B cell (primary cell): ENCODE results near the gene HAUS3. TPM values are rescaled to one million over a fixed set of nuclear protein-coding genes. Genes with fewer than 3 reads are reported as not detected.

ENCODE experiments used
- ATAC-seq: fragments of 200-7000 bp; cut with Tn5 transposase; one replicate; pipeline ENCODE4 v1.10.0; 2021; ENCODE audit warnings: low read depth, mild to moderate bottlenecking, moderate number of reproducible peaks, moderate library complexity
- CTCF ChIA-PET: fragments of 350-600 bp; sonication (Branson Sonifier 250); formaldehyde crosslinking; loops from one replicate; lab custom pipeline; 2021; ENCODE audit warnings: antibody characterized with exemption, inconsistent platforms; lab: Charles Lee
- POLR2A ChIA-PET: fragments of 350-600 bp; sonication (Branson Sonifier 250); formaldehyde crosslinking; loops from one replicate; lab custom pipeline; 2021; ENCODE audit warnings: antibody characterized with exemption; lab: Charles Lee
- DNase-seq: peaks from one replicate; pipeline ENCODE4 v3.0.0; 2013
- H2AFZ ChIP-seq: 2 replicates; pipeline ENCODE4 v1.6.1; 2012; ENCODE audit warnings: mild to moderate bottlenecking, low read depth, low read length; ENCODE audit not compliant: insufficient read depth, poor library complexity, severe bottlenecking
- H3K27ac ChIP-seq, 2 donors: 1 replicate in 1 of 2; 2 replicates in 1 of 2; pipeline ENCODE4 v1.5.1; 2012 to 2013; ENCODE audit warnings: low read length in 2 of 2, mild to moderate bottlenecking in 2 of 2, moderate library complexity in 1 of 2
- H3K27me3 ChIP-seq, 4 experiments: fragments of 200-600 bp in 1 of 4; sonication (generic) in 1 of 4; replicated peaks in 1 of 4; 1 replicate in 2 of 4; 2 replicates in 2 of 4; pipeline versions ENCODE4 v1.6.1 to v1.7.0; 2013 to 2016; ENCODE audit warnings: low read length in 3 of 4, mild to moderate bottlenecking in 2 of 4, mixed read lengths in 1 of 4, moderate library complexity in 1 of 4; ENCODE audit not compliant: insufficient read depth in 4 of 4, control insufficient read depth in 3 of 4; ENCODE audit errors: control extremely low read depth in 1 of 4
- H3K36me3 ChIP-seq, 2 experiments: replicated peaks in 1 of 2; 1 replicate in 1 of 2; 2 replicates in 1 of 2; pipeline versions ENCODE4 v1.6.1 to v1.7.1; 2013; ENCODE audit warnings: low read length in 1 of 2; ENCODE audit not compliant: insufficient read depth in 2 of 2, control insufficient read depth in 1 of 2; ENCODE audit errors: control extremely low read depth in 1 of 2, extremely low read depth in 1 of 2
- H3K4me1 ChIP-seq, 2 donors: fragments of 200-600 bp in 1 of 2; sonication (generic) in 1 of 2; 1 replicate in 1 of 2; 2 replicates in 1 of 2; pipeline versions ENCODE4 v1.5.1 to v1.6.1; 2013 to 2017; ENCODE audit warnings: low read length in 2 of 2; ENCODE audit not compliant: control insufficient read depth in 2 of 2, insufficient read depth in 2 of 2
- H3K4me2 ChIP-seq: replicated peaks from 2 replicates; pipeline ENCODE3; 2012; ENCODE audit warnings: mild to moderate bottlenecking, low read depth, low read length; ENCODE audit not compliant: poor library complexity, severe bottlenecking
- H3K4me3 ChIP-seq, 5 experiments: fragments of 200-600 bp in 1 of 5; sonication (generic) in 1 of 5; 1 replicate in 3 of 5; 2 replicates in 2 of 5; pipeline versions ENCODE4 v1.5.1 to v1.7.0; 2011 to 2016; ENCODE audit warnings: low read length in 4 of 5, mild to moderate bottlenecking in 4 of 5, low read depth in 2 of 5, control low read depth in 1 of 5, moderate library complexity in 1 of 5; ENCODE audit not compliant: insufficient read depth in 1 of 5; ENCODE audit errors: control extremely low read depth in 1 of 5, extremely low read depth in 1 of 5
- H3K79me2 ChIP-seq: fragments of 200-600 bp; sonication (generic); one replicate; pipeline ENCODE4 v1.6.0; 2016; ENCODE audit warnings: low read length; ENCODE audit not compliant: control insufficient read depth, insufficient read depth
- H3K9ac ChIP-seq: fragments of 200-600 bp; sonication (generic); 2 replicates; pipeline ENCODE4 v1.6.1; 2017; ENCODE audit warnings: mild to moderate bottlenecking, low read length, moderate library complexity
- H3K9me3 ChIP-seq, 3 donors: one replicate each; pipeline versions ENCODE4 v1.6.1 to v1.7.1; 2013; ENCODE audit warnings: low read length in 2 of 3; ENCODE audit not compliant: control insufficient read depth in 2 of 3, insufficient read depth in 1 of 3; ENCODE audit errors: control extremely low read depth in 1 of 3
- H4K20me1 ChIP-seq: 2 replicates; pipeline ENCODE4 v1.6.0; 2012; ENCODE audit warnings: mild to moderate bottlenecking, low read length; ENCODE audit not compliant: insufficient read depth, control insufficient read depth, poor library complexity, severe bottlenecking
- H3K27ac Mint-ChIP-seq: one replicate; pipeline ENCODE4 v1.8.0; 2021; ENCODE audit warnings: mixed read lengths
- H3K27me3 Mint-ChIP-seq: one replicate; pipeline ENCODE4 v1.8.0; 2021; ENCODE audit warnings: mixed read lengths
- H3K4me1 Mint-ChIP-seq: one replicate; pipeline ENCODE4 v1.8.0; 2021; ENCODE audit warnings: mixed read lengths
- H3K4me3 Mint-ChIP-seq: one replicate; pipeline ENCODE4 v1.8.0; 2021; ENCODE audit warnings: mixed read lengths
- H3K9me3 Mint-ChIP-seq: one replicate; pipeline ENCODE4 v1.8.0; 2022; ENCODE audit warnings: mixed read lengths; ENCODE audit not compliant: insufficient read depth
- CTCF ChIP-seq: fragments of 200-600 bp; IDR thresholded peaks from one replicate; pipeline ENCODE4 v1.8.0; 2022; ENCODE audit warnings: antibody characterized with exemption, mild to moderate bottlenecking
- EZH2 ChIP-seq: IDR thresholded peaks from 2 replicates; pipeline ENCODE4 v1.6.1; 2012; ENCODE audit warnings: borderline replicate concordance, low read depth, mild to moderate bottlenecking, moderate library complexity, low read length; ENCODE audit not compliant: insufficient read depth, poor library complexity, severe bottlenecking
- WGBS: methylation state at CpG from one replicate; pipeline ENCODE4 v1.1.5; 2013; ENCODE audit warnings: missing lambda C conversion rate; ENCODE audit not compliant: insufficient coverage; 5-methylcytosine and 5-hydroxymethylcytosine counted together
- intact Hi-C: fragments of 100-400 bp; cut with micrococcal nuclease; formaldehyde crosslinking; loops from one replicate; pipeline ENCODE4 v1.10.0; 2022
- polyA plus RNA-seq: library from polyadenylated mRNA; depleted of rRNA; stranded (reverse); fragments of >200 nt; gene quantifications from 2 replicates; pipeline ENCODE4 v1.2.3, GENCODE V29; 2012
- total RNA-seq, 2 donors: library from RNA; stranded (reverse); fragments of 120-200 nt in 1 of 2; gene quantifications; 1 replicate in 1 of 2; 2 replicates in 1 of 2; pipeline versions ENCODE4 v1.2.3 to v1.2.4, GENCODE V29; 2013 to 2022

HAUS3 gene
- total and polyA plus RNA-seq, 2 donors (not counting 1 experiment from before 2014, with no cell fraction given): 8.2 to 26.5 TPM

- no peaks in the 10 kb centered on the region for H3K27me3 ChIP-seq
- no peaks in the 10 kb centered on the region for H3K4me1 ChIP-seq
- H3K27ac ChIP-seq: no peak overlapping the region
- H3K9ac ChIP-seq: no peak overlapping the region
- H4K20me1 ChIP-seq: peaks cover 64% of the 10 kb centered on the region
- H3K9me3 ChIP-seq: no peaks in the 10 kb centered on the region
- Mint-ChIP-seq H3K27me3 (no peaks in the 10 kb centered on the region), H3K4me3 (no peak overlapping the region), H3K9me3 (no peaks in the 10 kb centered on the region), H3K4me1 (peaks cover 3% of the 10 kb centered on the region), H3K27ac (no peak overlapping the region)
- H3K79me2 ChIP-seq: peaks cover 13% of the 10 kb centered on the region
- ATAC-seq: no peak
- peaks cover 0 to 65% of the 10 kb centered on the region in 2 experiments for H3K36me3 ChIP-seq
- H3K4me3 ChIP-seq: no peak overlapping the region
- no peak overlapping the region for H3K4me2 ChIP-seq
- H2AFZ ChIP-seq: no peak overlapping the region
- TF ChIP-seq EZH2 (no peak), CTCF (no peak)
- ChIA-PET POLR2A (no interaction called here), CTCF (no interaction called here)
- intact Hi-C loops: no loop called here
- 95% methylated on average over 15 of the region's 16 CpGs for WGBS
- no peak for DNase-seq
Measured at GRCh38 chr4:2251795-2252529, 10.0 kb upstream of the HAUS3 start.

GRCh38 chr4:2251073-2251794 is 9.3 kb upstream of the HAUS3 start:
- H3K4me3 Mint-ChIP-seq: no peak overlapping the region
- Histone ChIP-seq H3K9me3 (no peaks in the 10 kb centered on the region), H3K27me3 (no peaks in the 10 kb centered on the region), H3K9ac (no peak overlapping the region), H3K36me3 (peaks cover 0 to 64% of the 10 kb centered on the region in 2 experiments), H3K4me2 (no peak overlapping the region), H3K4me3 (no peak overlapping the region), H3K27ac (no peak overlapping the region), H3K79me2 (peaks cover 6% of the 10 kb centered on the region), H4K20me1 (peaks cover 57% of the 10 kb centered on the region), H2AFZ (no peak overlapping the region), H3K4me1 (no peaks in the 10 kb centered on the region)
- ChIA-PET CTCF (no interaction called here), POLR2A (no interaction called here)
- intact Hi-C loops: no loop called here
- TF ChIP-seq CTCF: no peak
- TF ChIP-seq EZH2: no peak
- DNase-seq (peak; percentile 6), ATAC-seq (no peak)
- no peaks in the 10 kb centered on the region for H3K4me1 Mint-ChIP-seq
- WGBS: 97% methylated on average over 25 of the region's 25 CpGs
- H3K27me3 Mint-ChIP-seq: no peaks in the 10 kb centered on the region
- no peaks in the 10 kb centered on the region for H3K9me3 Mint-ChIP-seq
- no peak overlapping the region for H3K27ac Mint-ChIP-seq
